Urinary bladder (tissue), 4 donors: ENCODE results near the gene TMEM135. TPM values are rescaled to one million over a fixed set of nuclear protein-coding genes. Genes with fewer than 3 reads are reported as not detected.

Source experiments
- DNase-seq: peaks from one replicate; pipeline ENCODE4 v3.0.0-alpha.2; 2015; ENCODE audit errors: extremely low spot score
- H3K27ac ChIP-seq: one replicate; pipeline ENCODE4 v1.5.1; 2013; ENCODE audit warnings: low read depth, mild to moderate bottlenecking, moderate library complexity
- H3K36me3 ChIP-seq: one replicate; pipeline ENCODE4 v1.6.1; 2013; ENCODE audit warnings: mild to moderate bottlenecking, moderate library complexity; ENCODE audit not compliant: insufficient read depth
- H3K4me1 ChIP-seq: one replicate; pipeline ENCODE4 v1.6.1; 2013; ENCODE audit warnings: mild to moderate bottlenecking, moderate library complexity; ENCODE audit not compliant: insufficient read depth
- H3K4me3 ChIP-seq: one replicate; pipeline ENCODE4 v1.5.1; 2013; ENCODE audit warnings: low read depth, low read length
- WGBS: extraction: QIAGEN DNeasy Blood & Tissue Kit; methylation state at CpG from one replicate; pipeline ENCODE4 v1.1.7; 2013; 5-methylcytosine and 5-hydroxymethylcytosine counted together
- polyA plus RNA-seq: library from polyadenylated mRNA; stranded (reverse); fragments of 200-250 nt; gene quantifications from one replicate; pipeline ENCODE4 v1.2.3, GENCODE V29; 2013
- total RNA-seq: library from RNA; depleted of rRNA; stranded (reverse); fragments of >200 nt; gene quantifications from one replicate; pipeline ENCODE4 v1.2.3, GENCODE V29; 2014
- donor health status: healthy with polysubstance abuse.
- donor health status: healthy.

TMEM135 gene
- total and polyA plus RNA-seq, 2 donors = 6.2 to 61.0 TPM

DNA sequence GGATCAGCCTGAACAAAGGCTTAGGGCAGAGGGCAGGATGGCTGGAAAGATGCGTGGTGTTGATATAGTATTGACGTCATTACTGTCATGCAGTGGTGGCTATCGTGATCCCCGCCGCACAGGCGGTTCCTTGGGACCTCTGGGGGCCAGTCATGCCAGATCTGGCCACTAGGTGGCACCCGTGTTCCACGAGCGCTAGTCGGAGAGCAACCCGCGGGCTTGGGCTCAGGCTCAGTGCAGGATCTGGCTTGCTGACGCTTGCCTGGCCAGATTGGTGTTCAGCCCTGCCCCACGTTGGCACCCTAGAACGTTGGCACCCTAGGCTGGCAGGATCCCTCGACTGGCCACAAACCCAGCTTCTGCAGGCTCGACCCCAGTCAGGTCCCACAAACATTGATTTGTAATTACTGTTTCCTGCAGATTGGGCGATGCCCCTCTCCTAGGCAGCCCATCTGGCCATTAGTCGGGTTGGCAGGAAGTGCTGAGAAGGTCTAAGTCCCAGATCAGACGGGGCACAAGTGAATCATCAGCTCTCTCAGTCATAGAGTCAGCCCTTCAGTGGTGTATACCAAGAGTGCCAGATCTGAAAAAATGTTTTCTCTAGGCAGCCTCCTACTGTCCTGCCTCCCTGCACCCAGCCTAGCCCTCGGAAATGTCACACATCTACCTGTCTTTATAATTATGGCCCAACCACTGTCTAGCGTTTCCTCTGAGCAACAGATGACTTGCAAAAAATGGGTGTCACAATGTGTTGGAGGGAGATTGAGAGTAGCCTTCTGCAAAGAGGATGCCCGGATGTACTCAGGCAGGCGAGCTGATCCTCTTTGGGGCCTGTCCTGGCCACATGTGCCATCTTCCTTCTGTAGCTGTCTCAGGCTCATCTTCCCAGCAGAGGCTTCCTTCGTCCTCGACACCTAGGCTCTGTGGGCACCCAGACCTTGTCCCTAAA is 315.3 kb downstream of the TMEM135 start:
- H3K27ac ChIP-seq = no peak overlapping the region
- 26% methylated on average over 26 of the region's 26 CpGs for WGBS
- H3K36me3 ChIP-seq = no peaks in the 10 kb centered on the region
- no peaks in the 10 kb centered on the region for H3K4me1 ChIP-seq
- no peak overlapping the region for H3K4me3 ChIP-seq
- DNase-seq = peak; percentile 40

DNA sequence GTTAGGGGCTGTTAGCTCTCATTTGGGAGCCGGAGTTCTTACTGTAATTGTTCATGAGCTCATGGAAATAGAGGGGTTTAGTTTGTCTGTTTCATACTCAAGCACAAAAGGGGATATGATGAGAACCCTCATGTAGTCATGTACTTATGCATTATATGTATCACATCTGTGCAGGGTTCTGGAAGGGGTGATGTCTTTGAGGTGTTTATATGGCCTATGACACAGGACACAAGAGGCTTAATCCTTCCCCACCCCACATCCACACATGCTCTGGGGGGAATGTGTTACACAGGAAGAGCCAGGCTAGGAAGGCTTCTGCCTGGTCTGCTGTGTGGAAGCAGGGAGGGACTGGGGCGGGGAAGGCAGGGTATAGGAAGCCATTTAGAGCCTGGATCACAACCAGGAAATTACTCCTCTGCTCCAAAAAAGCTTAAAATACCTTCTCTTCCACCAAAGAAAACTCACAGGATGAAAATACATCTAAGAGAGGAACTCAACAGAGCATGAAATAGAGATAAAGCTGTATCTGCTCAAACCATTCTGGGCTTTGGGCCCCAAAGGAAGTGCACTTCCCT is 316.1 kb downstream of the TMEM135 start:
- WGBS = 85% methylated on average over 2 of the region's 2 CpGs
- H3K4me1 ChIP-seq = no peaks in the 10 kb centered on the region
- H3K4me3 ChIP-seq = no peak overlapping the region
- H3K27ac ChIP-seq = no peak overlapping the region
- no peak for DNase-seq
- H3K36me3 ChIP-seq = no peaks in the 10 kb centered on the region

DNA sequence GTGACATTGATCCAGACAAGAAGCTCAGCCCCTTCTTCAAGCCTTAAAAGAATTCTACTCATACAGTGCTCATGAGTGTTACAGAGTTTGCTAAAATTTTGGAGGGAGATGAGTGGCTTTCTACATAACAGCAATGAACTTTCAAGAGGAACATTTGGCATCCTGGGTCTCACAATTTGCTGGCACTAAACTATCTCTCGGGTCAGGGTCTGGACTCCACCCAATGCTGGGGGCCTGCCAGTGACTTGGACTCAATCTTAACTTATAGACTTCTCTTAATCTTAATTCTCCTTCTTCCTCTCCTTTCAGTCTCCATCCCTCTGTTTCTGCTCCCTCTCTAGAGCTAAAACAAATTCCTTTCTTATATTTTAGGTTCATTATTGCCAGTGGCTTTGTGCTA is 317.9 kb downstream of the TMEM135 start:
- no peak for DNase-seq
- Histone ChIP-seq H3K36me3 (no peaks in the 10 kb centered on the region), H3K27ac (no peak overlapping the region), H3K4me3 (no peak overlapping the region), H3K4me1 (no peaks in the 10 kb centered on the region)
- WGBS = 34% methylated on average over 1 of the region's 1 CpG

GRCh38 chr11:87356428-87356827 is 318.7 kb downstream of the TMEM135 start:
- 92% methylated on average over 4 of the region's 4 CpGs for WGBS
- Histone ChIP-seq H3K4me3 (no peak overlapping the region), H3K36me3 (no peaks in the 10 kb centered on the region)

GRCh38 chr11:87358461-87358860 is 320.7 kb downstream of the TMEM135 start:
- no peak for DNase-seq
- Histone ChIP-seq H3K4me1 (no peaks in the 10 kb centered on the region), H3K27ac (no peak overlapping the region), H3K4me3 (no peak overlapping the region), H3K36me3 (no peaks in the 10 kb centered on the region)
- 92% methylated on average over 5 of the region's 5 CpGs for WGBS

More at GRCh38 chr11:87356428-87356827, 318.7 kb downstream of the TMEM135 start:
- no peak for DNase-seq
- Histone ChIP-seq H3K27ac (no peak overlapping the region), H3K4me1 (no peaks in the 10 kb centered on the region)

- Histone ChIP-seq H3K36me3 (no peaks in the 10 kb centered on the region), H3K27ac (no peak overlapping the region), H3K4me1 (no peaks in the 10 kb centered on the region), H3K4me3 (no peak overlapping the region)
- WGBS = 85% methylated on average over 6 of the region's 6 CpGs
- no peak for DNase-seq
Measured at GRCh38 chr11:87359401-87359800, 321.7 kb downstream of the TMEM135 start.

DNA sequence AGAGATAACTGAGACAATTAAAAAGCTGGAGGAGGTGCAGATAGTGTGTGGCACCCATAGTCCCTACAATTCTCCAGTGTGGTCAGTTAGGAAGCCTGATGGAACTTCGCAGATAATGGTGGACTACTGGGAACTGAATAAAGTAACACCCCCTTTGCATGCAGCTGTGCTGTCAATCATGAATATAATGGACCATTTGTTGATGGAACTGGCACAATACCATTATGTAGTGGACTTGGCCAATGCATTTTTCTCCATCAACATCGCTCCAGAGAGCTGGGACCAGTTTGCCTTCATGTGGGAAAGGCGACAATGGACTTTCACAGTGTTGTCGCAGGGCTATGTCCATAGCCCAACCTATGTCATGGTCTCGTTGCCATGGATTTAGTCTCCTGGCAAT is 324.2 kb downstream of the TMEM135 start:
- Histone ChIP-seq H3K4me1 (no peaks in the 10 kb centered on the region), H3K4me3 (no peak overlapping the region), H3K36me3 (no peaks in the 10 kb centered on the region), H3K27ac (no peak overlapping the region)
- 93% methylated on average over 5 of the region's 5 CpGs for WGBS
- DNase-seq = no peak

GRCh38 chr11:87366346-87366745 is 328.6 kb downstream of the TMEM135 start:
- no peak overlapping the region for H3K4me3 ChIP-seq
- H3K27ac ChIP-seq = no peak overlapping the region
- no peaks in the 10 kb centered on the region for H3K4me1 ChIP-seq
- H3K36me3 ChIP-seq = no peaks in the 10 kb centered on the region
- DNase-seq = no peak

DNA sequence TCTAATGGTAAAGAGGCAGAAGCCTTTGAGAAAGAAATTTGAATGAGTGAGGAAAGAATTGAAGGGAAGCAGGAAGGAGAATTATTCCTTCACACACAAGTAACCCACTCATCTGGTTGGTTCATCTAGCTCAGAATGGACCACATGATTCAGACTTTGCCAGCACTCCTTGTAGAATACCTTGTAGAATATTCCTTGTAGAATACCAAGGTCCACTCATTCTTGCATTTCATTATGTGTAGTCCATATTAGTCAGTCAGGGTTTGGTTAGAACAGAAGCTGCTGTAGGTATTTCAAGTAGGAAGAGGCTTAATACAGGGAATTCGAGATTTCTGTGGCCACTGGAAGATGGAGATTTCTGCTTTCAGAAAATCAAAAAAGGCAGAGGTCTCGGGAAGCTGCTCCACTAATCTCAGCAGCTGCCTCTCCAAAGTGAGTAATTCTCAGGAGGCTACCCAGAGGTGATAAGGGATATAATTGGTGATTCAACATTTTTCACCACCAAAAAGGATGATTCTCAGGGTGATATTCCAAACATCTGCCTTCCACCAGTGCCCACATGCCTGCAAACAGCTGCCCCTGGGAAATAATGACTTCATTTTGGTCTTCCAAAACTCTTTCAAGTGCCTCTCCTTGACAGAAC is 329.1 kb downstream of the TMEM135 start:
- WGBS = 83% methylated on average over 2 of the region's 2 CpGs

DNA sequence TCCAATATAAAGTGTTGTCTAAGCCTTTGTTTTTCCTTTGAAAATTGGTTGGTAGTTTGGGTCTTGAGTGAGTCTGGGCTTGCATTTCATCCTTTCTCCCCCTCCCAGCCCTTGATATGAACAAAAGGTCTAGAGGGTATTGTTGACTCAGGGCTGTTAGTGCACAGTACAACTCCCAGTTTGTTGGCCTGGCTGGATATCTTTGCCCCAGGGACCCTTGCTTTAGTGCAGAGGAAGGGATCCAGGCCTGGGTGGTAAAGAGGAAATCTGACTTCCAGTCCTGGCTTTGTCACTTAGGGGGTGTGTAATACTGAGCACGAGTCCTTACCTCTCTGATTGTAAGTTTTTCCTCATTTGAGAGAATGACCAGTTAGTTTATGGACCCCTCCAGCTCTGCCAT is 330.4 kb downstream of the TMEM135 start:
- no peak for DNase-seq
- H3K27ac ChIP-seq = no peak overlapping the region
- no peak overlapping the region for H3K4me3 ChIP-seq
- H3K36me3 ChIP-seq = no peaks in the 10 kb centered on the region
- H3K4me1 ChIP-seq = no peaks in the 10 kb centered on the region
- WGBS = 72% methylated on average over 1 of the region's 1 CpG

More for the DNA sequence above, 329.1 kb downstream of the TMEM135 start:
- DNase-seq = no peak
- no peak overlapping the region for H3K4me3 ChIP-seq
- H3K4me1 ChIP-seq = no peaks in the 10 kb centered on the region
- no peak overlapping the region for H3K27ac ChIP-seq
- H3K36me3 ChIP-seq = no peaks in the 10 kb centered on the region

DNA sequence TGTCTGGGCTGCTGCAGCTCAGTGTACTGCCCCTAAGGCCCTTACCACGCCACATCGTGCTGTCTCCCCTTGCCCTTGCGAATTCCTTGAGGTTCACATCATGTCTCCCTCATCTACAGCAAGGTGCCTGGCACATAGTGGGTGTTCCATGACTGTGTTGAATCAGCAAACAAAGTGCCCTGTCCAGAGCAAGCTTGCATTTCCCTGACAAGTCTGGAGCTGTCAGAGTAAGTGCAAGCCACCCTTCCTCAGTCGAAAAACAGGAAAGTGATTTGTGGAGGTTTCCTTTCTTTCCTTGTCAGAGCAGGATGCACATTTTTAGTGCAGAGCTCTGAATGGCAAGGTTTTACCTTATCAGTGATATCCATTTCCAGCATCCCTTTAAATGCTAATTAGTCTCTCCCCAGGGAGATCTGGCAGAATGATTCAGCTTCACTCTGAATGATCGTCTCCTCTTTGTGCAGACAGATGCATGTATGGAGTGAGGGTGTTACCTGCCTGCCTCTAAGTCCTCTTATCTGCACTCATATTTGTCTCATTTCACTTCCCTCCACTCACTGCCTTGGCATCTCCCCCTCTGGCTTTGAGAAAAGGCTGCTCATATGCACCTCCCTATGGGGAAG is 331.2 kb downstream of the TMEM135 start:
- no peaks in the 10 kb centered on the region for H3K4me1 ChIP-seq
- no peak for DNase-seq
- WGBS = 58% methylated on average over 5 of the region's 5 CpGs
- no peak overlapping the region for H3K27ac ChIP-seq
- no peaks in the 10 kb centered on the region for H3K36me3 ChIP-seq
- no peak overlapping the region for H3K4me3 ChIP-seq

GRCh38 chr11:87369888-87370287 is 332.2 kb downstream of the TMEM135 start:
- WGBS = 87% methylated on average over 4 of the region's 4 CpGs
- DNase-seq = no peak
- Histone ChIP-seq H3K27ac (no peak overlapping the region), H3K4me1 (no peaks in the 10 kb centered on the region), H3K36me3 (no peaks in the 10 kb centered on the region), H3K4me3 (no peak overlapping the region)

DNA sequence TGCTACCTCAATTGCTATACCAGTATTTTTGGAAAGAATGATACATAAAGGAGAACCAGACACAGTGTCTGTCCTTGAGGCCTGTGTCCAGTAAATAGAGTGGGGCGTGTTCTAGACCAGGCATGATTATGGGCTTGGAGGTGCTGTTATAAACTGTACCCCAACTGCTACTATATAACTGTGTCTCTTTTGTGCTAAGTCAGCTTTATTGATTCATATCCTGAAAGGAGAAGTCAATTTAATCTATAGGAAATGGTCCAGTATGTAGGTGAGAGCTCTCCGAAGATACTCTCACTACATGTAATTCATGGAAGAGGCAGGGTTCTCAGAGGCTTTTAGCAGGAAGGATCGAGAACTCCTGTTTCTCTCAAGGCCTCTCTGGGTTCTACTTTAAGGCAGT is 334.3 kb downstream of the TMEM135 start:
- DNase-seq = no peak
- WGBS = 63% methylated on average over 3 of the region's 3 CpGs
- Histone ChIP-seq H3K4me1 (no peaks in the 10 kb centered on the region), H3K4me3 (no peak overlapping the region), H3K27ac (no peak overlapping the region), H3K36me3 (no peaks in the 10 kb centered on the region)
